ENCODE results near the gene FGD2. TPM values are rescaled to one million over a fixed set of nuclear protein-coding genes. Genes with fewer than 3 reads are reported as not detected.
A peak's percentile ranks its signal among the peaks of the same experiment; 100 is the strongest.

Gene FGD2
- total and polyA plus RNA-seq, 9 of the 15 experiments (the other 6 are each of a cell fraction or from before 2014, with no cell fraction given), result 0.09 TPM; not detected in 8

DNA sequence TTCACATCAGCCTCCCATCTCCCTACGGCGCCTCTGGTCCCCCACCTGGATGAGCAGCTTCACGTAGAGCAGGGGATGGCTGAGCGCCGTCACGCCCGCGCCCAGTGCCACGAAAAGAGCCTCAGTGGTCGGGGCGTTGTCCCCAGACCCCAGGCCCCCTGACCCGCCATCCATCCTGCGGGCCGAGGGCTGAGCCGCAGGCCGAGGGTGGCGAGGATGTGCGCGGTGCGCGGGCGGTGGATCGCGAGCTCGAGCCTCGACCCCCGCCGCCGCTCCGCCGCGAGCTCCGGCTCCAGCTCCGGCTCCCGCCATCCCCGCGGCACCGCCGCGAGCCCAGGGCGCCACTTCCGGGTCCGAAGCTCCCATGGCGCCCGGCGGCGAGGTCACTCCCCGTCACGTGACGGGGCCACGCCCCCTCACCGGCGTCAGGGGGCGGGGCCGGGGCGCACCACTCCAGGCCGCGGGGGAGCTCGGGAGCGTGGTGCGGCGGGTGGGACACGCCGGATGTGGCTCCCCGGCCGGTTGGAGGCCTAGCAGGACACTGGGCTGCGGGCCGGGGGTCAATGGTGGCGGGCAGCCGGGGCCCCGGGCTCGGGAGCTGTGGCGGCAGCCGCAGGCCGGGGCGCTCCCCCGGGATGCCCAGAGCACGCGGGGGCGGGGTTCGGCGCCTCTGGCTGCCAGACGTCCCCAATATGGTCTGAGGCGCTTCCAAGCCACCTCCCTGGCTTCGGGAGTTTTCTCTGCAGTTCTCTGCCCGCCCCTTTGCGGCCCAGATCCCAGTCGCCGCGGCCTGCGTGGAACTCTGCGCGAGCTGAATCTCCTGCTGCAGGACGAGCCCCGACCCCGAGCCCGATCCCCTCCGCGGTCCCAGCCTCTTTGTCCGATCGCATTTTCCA is 19.4 kb upstream of the FGD2 start, which contains the start of gene MTCH1 (continued):
- TF ChIP-seq ZBTB11 (CRISPR knock-in tag; IDR thresholded peaks at IDR 0.05) (peak in 1 of 3 experiments; percentile 78; a peak in 2 of 6 replicates), SAFB2 (IDR thresholded peaks at IDR 0.05; ENCODE audit: borderline replicate concordance, low read depth, low read length, severe bottlenecking) (no peak), ZNF639 (CRISPR knock-in tag; conservative IDR thresholded peaks at IDR 0.05 in 1 of 2, IDR thresholded peaks at IDR 0.05 in 1 of 2) (peak in 1 of 2 experiments; percentile 61; a peak in 1 of 4 replicates), ZBTB17 (CRISPR knock-in tag; IDR thresholded peaks at IDR 0.05) (peak; percentile 80), E2F3 (CRISPR knock-in tag; IDR thresholded peaks at IDR 0.05) (peak; percentile 56), MEIS2 (IDR thresholded peaks at IDR 0.05; ENCODE audit: partially characterized antibody) (peak; percentile 1), EP300 (IDR thresholded peaks at IDR 0.05; ENCODE audit: low read length) (0 out of 2 replicates have a peak, but pooled peaks have one; percentile 24), TEAD1 (CRISPR knock-in tag; IDR thresholded peaks at IDR 0.05) (peak in 1 of 2 experiments; percentile 27; a peak in 1 of 4 replicates), MAZ (CRISPR knock-in tag; conservative IDR thresholded peaks at IDR 0.05 in 1 of 2, IDR thresholded peaks at IDR 0.05 in 1 of 2) (peak; percentile 74 to 98), E2F6 (IDR thresholded peaks at IDR 0.05; ENCODE audit: borderline replicate concordance in 1 of 2, extremely low read depth in 1 of 2, insufficient read depth in 1 of 2, insufficient read length in 1 of 2, low read depth in 1 of 2, low read length in 1 of 2, poor library complexity in 1 of 2, severe bottlenecking in 1 of 2) (peak; percentile 80 to 90), ZNF23 (CRISPR knock-in tag; IDR thresholded peaks at IDR 0.05) (no peak), ATF7 (IDR thresholded peaks at IDR 0.05) (peak; percentile 100)
- TF ChIP-seq, protein P1, sequence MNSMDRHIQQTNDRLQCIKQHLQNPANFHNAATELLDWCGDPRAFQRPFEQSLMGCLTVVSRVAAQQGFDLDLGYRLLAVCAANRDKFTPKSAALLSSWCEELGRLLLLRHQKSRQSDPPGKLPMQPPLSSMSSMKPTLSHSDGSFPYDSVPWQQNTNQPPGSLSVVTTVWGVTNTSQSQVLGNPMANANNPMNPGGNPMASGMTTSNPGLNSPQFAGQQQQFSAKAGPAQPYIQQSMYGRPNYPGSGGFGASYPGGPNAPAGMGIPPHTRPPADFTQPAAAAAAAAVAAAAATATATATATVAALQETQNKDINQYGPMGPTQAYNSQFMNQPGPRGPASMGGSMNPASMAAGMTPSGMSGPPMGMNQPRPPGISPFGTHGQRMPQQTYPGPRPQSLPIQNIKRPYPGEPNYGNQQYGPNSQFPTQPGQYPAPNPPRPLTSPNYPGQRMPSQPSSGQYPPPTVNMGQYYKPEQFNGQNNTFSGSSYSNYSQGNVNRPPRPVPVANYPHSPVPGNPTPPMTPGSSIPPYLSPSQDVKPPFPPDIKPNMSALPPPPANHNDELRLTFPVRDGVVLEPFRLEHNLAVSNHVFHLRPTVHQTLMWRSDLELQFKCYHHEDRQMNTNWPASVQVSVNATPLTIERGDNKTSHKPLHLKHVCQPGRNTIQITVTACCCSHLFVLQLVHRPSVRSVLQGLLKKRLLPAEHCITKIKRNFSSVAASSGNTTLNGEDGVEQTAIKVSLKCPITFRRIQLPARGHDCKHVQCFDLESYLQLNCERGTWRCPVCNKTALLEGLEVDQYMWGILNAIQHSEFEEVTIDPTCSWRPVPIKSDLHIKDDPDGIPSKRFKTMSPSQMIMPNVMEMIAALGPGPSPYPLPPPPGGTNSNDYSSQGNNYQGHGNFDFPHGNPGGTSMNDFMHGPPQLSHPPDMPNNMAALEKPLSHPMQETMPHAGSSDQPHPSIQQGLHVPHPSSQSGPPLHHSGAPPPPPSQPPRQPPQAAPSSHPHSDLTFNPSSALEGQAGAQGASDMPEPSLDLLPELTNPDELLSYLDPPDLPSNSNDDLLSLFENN (IDR thresholded peaks at IDR 0.05; ENCODE audit: low read depth in 2 of 2, low read length in 2 of 2), result peak in 1 of 2 experiments; percentile 15; a peak in 1 of 4 replicates
